ENCODE measurements around the gene DDX56. TPM values are rescaled to one million over a fixed set of nuclear protein-coding genes. Genes with fewer than 3 reads are reported as not detected.
A peak's percentile ranks its signal among the peaks of the same experiment; 100 is the strongest.

DDX56 gene
- total and polyA plus RNA-seq, 9 of the 15 experiments (the other 6 are each of a cell fraction or from before 2014, with no cell fraction given) = 33.0 to 145 (median 102) TPM

DNA sequence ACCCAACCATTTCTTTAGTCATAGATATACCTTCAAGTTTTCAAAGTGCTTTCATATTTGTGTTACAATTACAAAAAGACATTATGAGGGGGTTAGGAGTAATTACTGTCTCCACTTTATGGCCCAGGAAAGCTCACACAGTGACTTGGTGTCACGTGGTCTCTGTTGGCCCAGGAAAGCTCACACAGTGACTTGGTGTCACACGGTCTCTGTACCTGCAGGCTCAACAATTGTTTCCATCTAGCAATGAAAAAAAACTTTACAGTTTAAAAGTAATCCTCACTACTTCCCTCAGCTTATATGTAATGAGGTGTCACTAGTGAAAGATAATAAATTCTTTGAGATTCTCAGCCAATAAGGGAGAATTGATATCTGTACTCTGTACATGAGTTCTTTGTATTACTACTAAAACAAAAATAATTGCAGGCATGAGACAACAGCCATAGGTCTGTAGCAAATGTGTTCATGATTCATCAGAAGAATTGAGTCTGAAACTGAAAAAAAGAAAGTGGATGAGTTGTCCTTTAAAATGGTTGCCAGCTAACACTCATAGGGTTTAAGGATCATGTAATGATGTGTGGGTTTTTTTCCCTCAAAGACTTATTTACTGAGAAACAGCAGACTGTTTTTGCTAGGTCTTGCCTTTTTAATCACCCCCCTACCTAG lies 43.6 kb upstream of the DDX56 start:
- ATAC-seq (peak; percentile 51), FAIRE-seq (no peak), DNase-seq (ENCODE audit: extremely low read depth in 1 of 4, low spot score in 3 of 4) (peak in 1 of 4 experiments; percentile 31)
- H3K4me1 ChIP-seq (replicated peaks in 1 of 2; ENCODE audit: control insufficient read depth in 2 of 2, insufficient read depth in 2 of 2, low read length in 2 of 2) = peaks cover 0 to 34% of the 10 kb centered on the region in 2 experiments; a peak in 3 of 5 replicates
- intact Hi-C loops (cut with micrococcal nuclease) (no loop called here), in situ Hi-C loops (cut with MboI) (no loop called here)
- peaks cover 97% of the 10 kb centered on the region for H3K79me2 ChIP-seq (ENCODE audit: control insufficient read depth, insufficient read depth, low read length)
- H3K27ac ChIP-seq (ENCODE audit: extremely low read depth, low read depth, low read length) = 0 out of 3 replicates have a peak overlapping the region, but pooled peaks have one; percentile 21
- ChIA-PET CTCF (ENCODE audit: low intra/inter-chr PET ratio) (no interaction called here), POLR2A (interaction anchor here (0.9 to 1.4 kb wide), 4 partner anchors 9 to 18 kb away, joined by 3 to 4 read pairs (median 4); partner anchors contain the start of gene OGDH)
- no peak overlapping the region for H2AFZ ChIP-seq (ENCODE audit: low read depth, low read length)
- no peaks in the 10 kb centered on the region for H3K9me3 ChIP-seq (replicated peaks; ENCODE audit: control insufficient read depth, insufficient read depth, low read depth, low read length)
- peaks cover 17% of the 10 kb centered on the region; the same call in 2 of the 3 replicates for H3K36me3 ChIP-seq (ENCODE audit: control insufficient read depth, insufficient read depth, low read length)
- 24% methylated on average over 2 of the region's 2 CpGs for WGBS (ENCODE audit: insufficient coverage, low coverage, missing lambda C conversion rate)
- no peak overlapping the region for H3K4me2 ChIP-seq (ENCODE audit: insufficient read depth, low read length)
- H3K4me3 ChIP-seq = no peak overlapping the region
- peaks cover 11% of the 10 kb centered on the region for H4K20me1 ChIP-seq (replicated peaks; ENCODE audit: control insufficient read depth, insufficient read depth, low read length)
- no peak overlapping the region for H3K9ac ChIP-seq (ENCODE audit: insufficient read depth in 1 of 2, low read depth in 2 of 2, low read length in 2 of 2)
- H3K9me1 ChIP-seq (ENCODE audit: control insufficient read depth, insufficient read depth, low read length) = no peaks in the 10 kb centered on the region
- no peaks in the 10 kb centered on the region for H3K27me3 ChIP-seq (ENCODE audit: control insufficient read depth in 2 of 2, insufficient read depth in 2 of 2, low read length in 2 of 2)
- BruUV-seq (replicated peaks) = no TSS peak
- TF ChIP-seq HNRNPLL (IDR thresholded peaks at IDR 0.05; ENCODE audit: low read depth, low read length, poor library complexity, severe bottlenecking) (no peak), RAD51 (IDR thresholded peaks at IDR 0.05; ENCODE audit: borderline replicate concordance, low read depth) (peak; percentile 88), USF1 (CRISPR knock-in tag; IDR thresholded peaks at IDR 0.05) (peak; percentile 70), ILF3 (IDR thresholded peaks at IDR 0.05; ENCODE audit: borderline replicate concordance) (no peak), ZZZ3 (IDR thresholded peaks at IDR 0.05) (no peak), RNF2 (IDR thresholded peaks at IDR 0.05) (no peak), MEF2A (IDR thresholded peaks at IDR 0.05; ENCODE audit: control insufficient read depth, low read depth, low read length) (no peak), FOXJ3 (CRISPR knock-in tag; IDR thresholded peaks at IDR 0.05) (no peak), BCOR (IDR thresholded peaks at IDR 0.05) (no peak), FOXJ2 (tag; IDR thresholded peaks at IDR 0.05) (0 out of 2 replicates have a peak, but pooled peaks have one; percentile 34), TOE1 (IDR thresholded peaks at IDR 0.05; ENCODE audit: borderline replicate concordance) (peak; percentile 86; the same call in 1 of the 2 replicates), TOE1 (CRISPR knock-in tag; IDR thresholded peaks at IDR 0.05; ENCODE audit: borderline replicate concordance, low read depth) (no peak), FOXK2 (conservative IDR thresholded peaks at IDR 0.05 in 1 of 2, IDR thresholded peaks at IDR 0.05 in 1 of 2; ENCODE audit: low read depth in 2 of 2) (0 out of 4 replicates have a peak, but pooled peaks of 1 of the 2 experiments have one; percentile 16), CBFA2T2 (conservative IDR thresholded peaks at IDR 0.05) (peak; percentile 47)
- TF ChIP-seq, protein P1, sequence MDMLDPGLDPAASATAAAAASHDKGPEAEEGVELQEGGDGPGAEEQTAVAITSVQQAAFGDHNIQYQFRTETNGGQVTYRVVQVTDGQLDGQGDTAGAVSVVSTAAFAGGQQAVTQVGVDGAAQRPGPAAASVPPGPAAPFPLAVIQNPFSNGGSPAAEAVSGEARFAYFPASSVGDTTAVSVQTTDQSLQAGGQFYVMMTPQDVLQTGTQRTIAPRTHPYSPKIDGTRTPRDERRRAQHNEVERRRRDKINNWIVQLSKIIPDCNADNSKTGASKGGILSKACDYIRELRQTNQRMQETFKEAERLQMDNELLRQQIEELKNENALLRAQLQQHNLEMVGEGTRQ (CRISPR knock-in tag; IDR thresholded peaks at IDR 0.05) = peak; percentile 59
- TF ChIP-seq, protein P2, sequence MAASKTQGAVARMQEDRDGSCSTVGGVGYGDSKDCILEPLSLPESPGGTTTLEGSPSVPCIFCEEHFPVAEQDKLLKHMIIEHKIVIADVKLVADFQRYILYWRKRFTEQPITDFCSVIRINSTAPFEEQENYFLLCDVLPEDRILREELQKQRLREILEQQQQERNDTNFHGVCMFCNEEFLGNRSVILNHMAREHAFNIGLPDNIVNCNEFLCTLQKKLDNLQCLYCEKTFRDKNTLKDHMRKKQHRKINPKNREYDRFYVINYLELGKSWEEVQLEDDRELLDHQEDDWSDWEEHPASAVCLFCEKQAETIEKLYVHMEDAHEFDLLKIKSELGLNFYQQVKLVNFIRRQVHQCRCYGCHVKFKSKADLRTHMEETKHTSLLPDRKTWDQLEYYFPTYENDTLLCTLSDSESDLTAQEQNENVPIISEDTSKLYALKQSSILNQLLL (CRISPR knock-in tag; IDR thresholded peaks at IDR 0.05; ENCODE audit: borderline replicate concordance) = no peak
